GM04503 (cell line): ENCODE data around the gene LBHD2.
"Not testable (repeated sequence)": the region's sequence is repeated elsewhere in the genome, so short reads cannot be mapped to it uniquely, and the experiment has no call there.

Experiments used
- DNase-seq: peaks from one replicate; pipeline ENCODE4 v3.0.0-alpha.2; 2012; ENCODE audit warnings: low read depth

Gene LBHD2

GRCh38 chr14:103084021-103084919, at the start of gene LBHD2:
TSS of gene LBHD2 (plus strand) at chr14:103084210. CDS start at chr14:103086013, 1,803 bp downstream.
- no peak for DNase-seq

DNA sequence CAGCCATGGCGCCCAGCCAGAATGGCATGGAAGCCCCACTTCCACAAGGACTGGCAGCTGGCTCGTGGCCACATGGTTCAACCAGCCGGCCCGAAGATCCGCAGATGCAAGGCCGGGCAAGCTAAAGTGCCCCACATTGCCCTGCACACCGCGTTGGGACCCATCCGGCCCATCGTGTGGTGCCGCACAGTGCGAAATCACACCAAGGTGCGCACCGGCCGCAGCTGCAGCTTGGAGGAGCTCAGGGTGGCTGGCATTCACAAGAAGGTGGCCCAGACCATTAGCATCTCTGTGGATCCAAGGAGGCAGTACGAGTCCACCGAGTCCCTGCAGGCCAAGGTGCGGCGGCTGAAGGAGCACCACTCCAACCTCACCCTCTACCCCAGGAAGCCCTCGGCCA, 42.5 kb upstream of the LBHD2 start:
- DNase-seq, result no peak

DNA sequence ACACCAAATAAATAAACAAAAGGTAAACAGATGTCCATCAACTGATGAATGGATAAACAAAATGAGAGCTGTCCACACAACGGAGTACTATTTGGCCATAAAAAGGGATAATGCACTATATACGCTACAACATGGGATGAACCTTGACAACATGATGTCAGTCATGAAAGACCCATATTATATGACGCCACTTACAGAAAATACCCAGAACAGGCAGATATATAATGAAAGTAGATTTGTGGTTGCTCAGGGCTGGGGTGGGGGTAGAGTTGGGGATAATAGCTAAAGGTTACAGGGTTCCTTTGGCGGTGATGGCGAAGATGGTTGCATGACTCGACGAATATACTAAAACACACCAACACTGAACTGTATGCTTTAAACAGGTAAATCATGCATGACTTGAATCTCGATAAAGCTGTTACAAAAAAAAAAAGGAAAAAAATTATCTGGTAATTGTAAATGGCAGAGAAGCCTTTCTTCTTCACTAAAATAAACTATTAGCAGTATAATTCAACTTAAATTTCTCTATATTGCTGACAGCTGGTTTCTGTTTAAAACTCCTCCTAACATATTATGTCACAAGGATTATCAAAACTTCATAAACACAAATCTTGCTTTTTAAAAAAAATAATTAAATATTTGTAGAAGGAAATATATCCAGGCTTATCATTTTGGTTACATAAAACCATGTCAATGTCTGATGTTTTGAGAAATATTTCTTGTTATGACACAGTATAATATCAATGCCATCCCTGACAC, 40.6 kb upstream of the LBHD2 start:
- DNase-seq, result no peak

DNA sequence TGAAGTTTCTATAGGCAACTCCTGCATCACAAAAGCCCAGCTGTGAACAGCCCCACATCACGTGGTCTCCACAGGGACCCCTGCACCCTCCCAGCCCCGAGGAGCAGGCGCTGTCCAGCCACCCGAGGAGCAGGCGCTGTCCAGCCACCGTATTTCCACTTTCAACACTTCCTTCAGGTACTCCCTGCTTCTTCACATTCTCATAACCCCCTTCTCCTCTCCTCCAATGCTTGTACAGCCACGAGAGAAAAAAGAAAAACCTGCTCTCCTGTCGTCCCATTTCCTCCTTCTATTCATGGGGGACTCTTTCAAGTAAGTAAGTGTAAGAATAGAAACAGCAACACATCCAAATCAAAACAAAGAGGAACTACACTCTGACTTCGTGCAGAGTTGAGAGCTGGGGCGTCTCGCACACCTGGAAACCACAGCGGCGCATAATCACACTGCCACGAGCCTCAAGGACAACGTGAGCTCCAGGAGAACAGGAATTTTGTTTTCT, 38.6 kb upstream of the LBHD2 start:
- DNase-seq, result no peak

DNA sequence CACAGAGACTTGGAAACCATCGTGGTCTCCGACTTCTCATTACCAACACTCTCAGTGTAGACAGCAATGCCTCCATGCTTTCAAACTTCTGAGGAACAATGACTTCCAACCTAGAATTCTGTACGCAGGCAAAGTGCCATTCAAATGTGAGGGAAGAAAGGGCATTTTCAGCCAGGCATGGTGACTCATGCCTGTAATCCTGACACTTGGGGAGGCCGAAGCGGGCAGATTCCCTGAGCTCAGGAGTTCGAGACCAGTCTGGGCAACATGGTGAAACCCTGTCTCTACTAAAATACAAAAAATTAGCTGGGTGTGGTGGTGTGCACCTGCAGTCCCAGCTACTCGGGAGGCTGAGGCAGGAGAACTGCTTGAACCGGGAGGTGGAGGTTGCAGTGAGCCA, 36.6 kb upstream of the LBHD2 start:
- not testable (repeated sequence) for DNase-seq

GRCh38 chr14:103050935-103051334, 33.1 kb upstream of the LBHD2 start:
- no peak for DNase-seq

GRCh38 chr14:103052407-103052806, 31.6 kb upstream of the LBHD2 start:
- no peak for DNase-seq

GRCh38 chr14:103055695-103056094, 28.3 kb upstream of the LBHD2 start:
- no peak for DNase-seq

DNA sequence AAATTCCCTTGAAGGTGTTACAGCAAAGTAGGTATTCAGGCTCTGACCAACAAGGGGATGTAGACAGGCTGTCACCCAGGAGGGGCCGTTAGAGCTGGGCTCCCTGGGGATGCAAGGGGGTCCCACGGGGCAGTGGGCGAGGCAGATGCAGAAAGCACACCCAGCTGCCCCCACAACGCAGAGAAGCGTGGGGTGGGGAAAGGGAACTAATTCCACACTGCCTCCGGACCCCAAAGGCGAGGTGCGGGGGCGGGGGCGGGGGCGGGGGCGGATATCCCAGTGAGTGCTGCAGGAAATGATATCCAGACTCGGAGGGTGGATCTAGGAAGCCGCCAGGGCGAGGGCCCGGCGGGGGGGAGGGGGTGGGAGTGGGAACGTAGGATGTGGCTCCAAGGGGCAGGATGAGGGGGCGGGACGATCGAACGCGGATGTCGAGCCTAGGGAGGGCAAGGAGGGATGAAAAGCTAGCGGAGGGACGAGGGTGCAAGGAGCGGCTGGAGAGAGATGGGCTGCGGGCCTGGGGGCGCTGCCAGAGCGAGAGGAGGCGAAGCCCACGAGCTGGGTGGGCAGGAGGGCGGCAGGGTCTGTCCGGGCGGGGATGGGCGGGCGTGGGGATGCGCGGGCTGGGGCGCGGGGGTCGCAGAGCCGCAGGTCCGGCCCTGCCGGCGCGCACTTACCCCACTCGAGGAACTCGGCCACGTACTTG, 27.5 kb upstream of the LBHD2 start:
- no peak for DNase-seq

GRCh38 chr14:103057028-103057371, 27.0 kb upstream of the LBHD2 start:
- DNase-seq, result no peak

DNA sequence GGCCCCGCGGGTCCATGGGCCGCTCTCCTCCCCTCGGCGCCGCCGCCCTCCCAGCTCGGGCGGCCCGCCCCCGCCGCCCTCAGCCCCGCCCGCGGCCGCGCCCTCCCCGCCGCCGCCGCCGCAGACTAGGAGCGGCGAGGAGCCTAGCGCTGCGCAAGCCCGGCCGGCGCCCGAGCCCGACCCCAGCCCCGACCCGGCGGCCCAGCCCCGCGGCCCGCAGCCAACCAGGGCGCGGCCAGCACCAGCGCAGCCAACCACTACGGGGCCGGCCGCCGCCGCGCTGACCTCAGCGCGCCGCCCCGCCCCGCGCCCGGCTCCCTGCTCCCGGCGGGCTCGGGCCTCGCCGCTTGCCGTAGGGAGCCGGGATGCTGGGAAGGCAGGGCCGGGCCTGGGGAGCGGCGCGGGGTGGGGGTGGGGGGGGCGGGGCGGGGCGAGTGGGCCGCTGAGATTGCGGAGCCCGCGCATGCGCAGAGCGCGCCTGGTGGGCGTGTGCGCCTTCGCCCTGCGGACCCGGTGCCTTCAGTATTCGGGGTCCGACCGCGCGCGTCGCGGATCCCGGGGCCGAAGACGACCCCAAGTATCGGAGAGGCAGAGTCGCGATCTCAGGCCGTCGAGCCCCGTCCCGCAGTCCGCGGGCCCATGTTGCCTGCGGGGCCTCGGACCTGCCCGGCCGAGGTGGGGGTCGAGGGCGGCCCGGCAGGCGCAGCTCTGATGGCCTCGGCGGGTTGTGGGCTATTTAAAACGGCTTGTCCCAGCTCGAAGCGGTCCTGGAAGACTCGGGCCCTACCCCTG, 26.4 kb upstream of the LBHD2 start, which contains the start of gene CDC42BPB:
Gene CDC42BPB, minus strand, starts transcription at position 178 of the 792 bp plus-strand sequence. CDS start 376 bp downstream, outside the sequence.
- DNase-seq, result peak; percentile 38

- no peak for DNase-seq
These were observed 25.6 kb upstream of the LBHD2 start for GRCh38 chr14:103058164-103059055.

- DNase-seq, result no peak
These were observed 24.5 kb upstream of the LBHD2 start for GRCh38 chr14:103059556-103059955.

DNA sequence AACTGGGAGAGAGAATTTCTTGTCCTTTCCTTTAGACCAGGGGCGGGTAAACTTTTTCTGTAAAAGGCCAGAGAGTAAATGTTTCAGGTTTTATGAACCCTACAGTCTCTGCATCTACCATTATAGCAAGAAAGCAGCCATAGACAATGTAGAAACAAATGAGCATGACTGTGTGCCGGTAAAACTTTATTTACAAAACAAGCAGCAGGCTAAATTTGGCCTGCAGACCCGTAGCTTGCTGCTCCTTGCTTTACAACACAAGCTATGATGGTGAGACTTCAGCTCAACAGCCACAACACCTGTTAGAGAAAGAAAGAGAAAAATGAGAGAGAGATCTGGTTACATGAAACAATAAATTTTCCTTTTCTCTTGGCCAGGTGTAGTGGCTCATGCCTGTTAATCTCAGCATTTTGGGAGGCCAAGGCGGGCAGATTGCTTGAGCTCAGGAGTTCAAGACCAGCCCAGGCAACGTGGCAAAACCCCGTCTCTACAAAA, 22.5 kb upstream of the LBHD2 start:
- no peak for DNase-seq

GRCh38 chr14:103064436-103064835, 19.6 kb upstream of the LBHD2 start:
- no peak for DNase-seq

DNA sequence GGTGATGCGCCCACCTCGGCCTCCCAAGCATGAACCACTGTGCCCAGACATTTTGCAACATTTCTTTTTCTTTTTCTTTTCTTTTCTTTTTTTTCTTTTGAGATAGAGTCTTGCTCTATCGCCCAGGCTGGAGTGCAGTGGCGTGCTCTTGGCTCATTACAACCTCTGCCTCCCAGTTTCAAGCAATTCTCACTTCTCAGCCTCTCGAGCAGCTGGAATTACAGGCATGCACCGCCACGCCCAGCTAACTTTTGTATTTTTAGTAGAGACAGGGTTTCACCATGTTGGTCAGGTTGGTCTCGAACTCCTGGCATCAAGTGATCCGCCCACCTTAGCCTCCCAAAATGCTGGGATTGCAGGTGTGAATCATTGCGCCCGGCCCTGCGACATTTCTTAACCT, 19.0 kb upstream of the LBHD2 start:
- no peak for DNase-seq

- no peak for DNase-seq
These were observed 18.1 kb upstream of the LBHD2 start for GRCh38 chr14:103065861-103066260.

DNA sequence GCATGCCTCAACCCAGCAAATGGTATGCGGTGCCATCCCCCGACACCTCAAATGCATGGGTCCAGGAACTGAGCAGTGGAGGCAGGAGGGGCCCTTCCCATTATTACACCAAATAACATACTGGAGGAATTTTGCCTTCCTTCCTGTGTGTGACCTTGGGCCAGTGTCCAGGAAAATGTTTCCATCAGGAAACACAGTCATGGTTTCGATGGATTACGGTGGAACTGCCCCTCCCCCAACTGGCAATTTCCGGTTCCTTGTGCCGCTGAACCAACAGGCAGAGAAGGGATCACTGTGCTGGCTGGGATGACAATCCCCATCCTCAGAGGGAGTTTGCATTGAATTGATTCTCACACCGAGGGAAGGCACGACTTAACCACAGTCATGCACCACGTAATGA, 17.6 kb upstream of the LBHD2 start:
- DNase-seq, result no peak

DNA sequence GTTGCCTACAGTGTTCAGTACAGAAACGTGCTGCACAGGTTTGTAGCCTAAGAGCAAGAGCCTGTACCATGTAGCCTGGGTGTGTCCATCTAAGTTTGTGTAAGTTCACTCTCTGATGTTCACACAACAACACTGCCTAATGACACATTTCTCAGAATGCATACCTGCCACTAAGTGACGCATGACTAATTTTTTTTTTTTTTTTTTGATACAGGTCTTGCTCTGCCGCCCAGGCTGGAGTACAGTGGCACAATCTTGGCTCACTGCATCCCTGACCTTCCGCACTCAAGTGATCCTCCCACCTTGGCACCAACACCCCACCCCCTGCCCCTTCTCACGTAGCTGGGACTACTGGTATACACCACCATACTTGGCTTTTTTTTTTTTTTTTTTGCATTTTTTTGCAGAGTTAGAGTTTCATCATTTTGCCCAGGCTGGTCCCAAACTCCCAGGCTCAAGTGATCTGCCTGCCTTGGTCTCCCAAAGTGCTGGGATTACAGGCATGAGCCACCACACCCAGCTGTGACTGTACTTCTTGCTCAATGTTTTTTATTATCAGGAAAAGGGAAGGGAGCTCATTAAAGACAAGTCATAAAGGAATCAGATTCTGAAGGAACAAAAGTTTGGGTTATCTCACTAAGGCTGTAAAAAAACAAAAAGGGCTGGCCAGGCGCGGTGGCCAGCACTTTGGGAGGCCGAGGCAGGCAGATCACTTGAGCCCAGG, 16.6 kb upstream of the LBHD2 start:
- peak; percentile 78 for DNase-seq
